GM18867 (cell line): ENCODE measurements around the gene MSL1.

ENCODE experiments used
- ATAC-seq: cut with Tn5 transposase; IDR thresholded peaks from one replicate; pipeline ENCODE4 v1.9.1; 2021; ENCODE audit warnings: mild to moderate bottlenecking, moderate library complexity; ENCODE audit not compliant: unreplicated experiment

Gene MSL1

DNA sequence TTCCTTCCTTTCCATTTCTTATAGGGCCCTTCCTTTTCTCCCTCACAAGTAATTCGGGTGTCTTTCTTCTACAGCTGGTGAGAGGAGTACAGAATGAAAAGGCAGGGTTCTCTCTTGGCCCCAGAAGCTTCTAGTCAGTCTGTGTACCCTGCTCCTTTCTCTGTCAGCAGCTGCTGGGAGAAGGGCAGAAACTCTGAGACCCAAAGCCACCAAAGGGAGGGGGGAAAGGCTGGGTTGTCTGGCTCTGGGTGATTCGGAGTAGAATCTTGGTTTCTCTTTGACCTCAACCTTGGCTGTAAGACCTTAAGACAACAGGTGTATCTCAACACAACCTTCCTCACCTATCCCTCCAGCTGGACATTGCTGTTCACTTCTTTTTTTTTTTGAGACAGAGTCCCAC is 18.1 kb upstream of the MSL1 start:
- no peak for ATAC-seq

DNA sequence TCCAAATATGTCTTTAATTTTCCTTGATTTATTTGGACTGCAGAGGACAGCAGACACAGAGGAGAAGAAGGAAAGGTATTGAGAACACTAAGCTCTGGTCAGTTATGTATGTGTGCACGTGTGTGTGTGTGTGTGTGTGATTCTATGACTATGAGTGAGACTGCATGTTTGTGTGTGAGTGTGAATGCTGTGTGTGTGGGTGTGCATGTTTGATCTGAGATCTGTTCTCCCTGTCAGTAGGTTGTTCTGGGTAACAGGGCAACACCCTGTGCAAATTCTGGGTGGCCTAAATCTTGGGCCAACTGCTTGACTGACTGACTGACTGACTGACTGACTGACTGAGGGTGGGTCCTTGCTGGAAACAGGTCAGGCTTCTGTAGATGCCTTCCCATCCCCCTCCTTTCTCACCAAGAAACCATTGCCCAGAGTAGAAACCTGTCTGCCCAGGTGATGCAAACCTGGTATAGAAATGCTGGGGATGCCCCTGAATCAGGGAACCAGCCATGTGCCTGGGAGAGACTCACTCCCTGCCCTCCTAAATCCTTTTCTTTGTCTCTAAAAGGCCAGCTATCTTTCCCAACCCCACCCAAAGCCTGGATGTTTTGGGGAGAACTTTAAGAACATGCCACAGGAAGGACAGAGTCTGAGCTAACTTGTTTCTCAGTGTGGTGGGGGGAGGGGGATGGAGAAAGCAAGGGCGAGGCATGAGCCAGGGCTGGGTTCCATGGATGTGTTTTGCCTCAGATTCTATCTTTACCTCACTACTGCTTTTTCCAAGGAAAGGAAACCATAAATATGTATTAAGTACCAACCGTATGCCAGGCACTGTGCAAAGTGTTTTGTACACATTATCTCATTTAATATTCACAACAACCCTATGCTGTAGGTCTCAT is 16.9 kb upstream of the MSL1 start:
- ATAC-seq, result no peak

DNA sequence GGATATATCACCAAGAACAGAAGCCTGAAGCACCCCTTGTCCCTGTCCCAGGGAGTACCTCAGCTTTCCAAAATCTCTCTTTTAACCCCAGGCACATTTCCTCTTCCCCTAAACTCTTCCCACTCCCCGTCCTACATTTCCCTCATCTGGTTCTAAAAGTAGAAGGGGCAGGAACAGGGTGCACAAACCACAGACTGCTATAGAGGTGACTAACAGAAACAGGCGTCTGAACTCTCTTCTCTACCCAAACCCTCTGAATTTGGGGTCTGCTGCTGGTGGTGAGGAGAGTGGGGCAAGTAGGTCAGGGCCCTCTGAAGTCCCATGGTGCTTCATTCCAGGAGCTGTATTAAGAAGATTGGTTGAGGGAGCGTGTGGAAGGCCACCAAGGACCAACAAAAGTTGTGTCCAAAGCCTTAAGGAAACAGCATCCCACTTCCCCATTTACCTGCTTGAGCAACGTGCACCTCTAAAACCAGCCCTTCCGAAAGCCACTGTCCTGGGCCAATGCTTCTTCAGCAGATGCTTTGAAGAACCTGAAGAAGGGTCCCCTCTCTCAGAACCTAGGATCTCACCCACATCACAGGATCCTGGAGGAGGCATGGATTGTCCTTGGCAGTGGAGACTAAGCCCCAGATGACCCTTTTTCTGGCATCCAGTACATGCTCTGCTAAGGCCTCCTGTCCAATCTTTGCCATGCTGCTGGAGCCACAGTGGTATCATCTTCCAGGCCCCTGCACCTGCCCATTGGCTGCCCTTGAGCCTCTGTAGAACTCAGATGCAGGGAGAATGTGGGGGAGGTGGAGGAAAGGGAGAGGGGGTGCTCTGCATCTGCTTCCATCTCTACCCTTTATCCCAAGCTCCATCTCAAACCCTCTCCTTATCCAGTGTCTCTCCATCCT is 15.7 kb upstream of the MSL1 start:
- ATAC-seq, result no peak

DNA sequence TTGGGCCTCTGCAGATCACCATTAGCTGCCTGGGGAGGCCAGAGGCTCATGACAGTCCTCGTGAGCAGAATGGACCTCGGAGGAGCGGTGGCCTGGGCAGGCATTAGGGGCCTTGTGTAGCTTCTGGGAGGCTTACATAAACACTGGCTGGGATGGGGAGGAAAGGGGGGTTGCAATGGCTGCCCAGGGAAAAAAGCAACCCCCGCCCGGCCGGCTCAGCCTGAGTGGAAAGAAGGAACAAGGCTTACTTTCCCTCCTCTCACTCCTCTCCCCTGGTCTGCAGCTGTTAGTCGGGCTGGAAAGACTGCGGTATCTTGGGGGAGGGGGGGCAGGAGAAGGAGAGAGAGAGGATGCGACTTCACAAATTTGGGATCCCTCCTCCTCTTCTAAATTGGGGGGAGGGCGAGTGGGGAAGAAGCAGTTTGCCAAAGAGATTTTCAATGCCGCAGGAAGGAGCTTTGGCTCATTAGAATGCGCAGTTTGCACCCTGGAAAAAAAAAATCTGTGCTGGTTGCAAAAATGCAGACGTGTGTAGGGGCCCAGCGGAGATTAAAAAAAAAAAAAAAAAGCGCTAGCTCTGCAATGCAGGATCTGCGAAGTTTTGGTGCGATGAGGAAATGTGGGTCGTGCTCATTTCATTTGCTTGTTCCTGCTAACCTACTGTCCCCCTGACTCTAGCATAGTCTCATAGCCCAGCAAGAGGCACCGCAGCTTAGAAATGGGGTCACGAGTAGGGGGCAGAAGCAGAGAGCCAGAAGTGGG is 14.8 kb upstream of the MSL1 start:
- ATAC-seq, result no peak

DNA sequence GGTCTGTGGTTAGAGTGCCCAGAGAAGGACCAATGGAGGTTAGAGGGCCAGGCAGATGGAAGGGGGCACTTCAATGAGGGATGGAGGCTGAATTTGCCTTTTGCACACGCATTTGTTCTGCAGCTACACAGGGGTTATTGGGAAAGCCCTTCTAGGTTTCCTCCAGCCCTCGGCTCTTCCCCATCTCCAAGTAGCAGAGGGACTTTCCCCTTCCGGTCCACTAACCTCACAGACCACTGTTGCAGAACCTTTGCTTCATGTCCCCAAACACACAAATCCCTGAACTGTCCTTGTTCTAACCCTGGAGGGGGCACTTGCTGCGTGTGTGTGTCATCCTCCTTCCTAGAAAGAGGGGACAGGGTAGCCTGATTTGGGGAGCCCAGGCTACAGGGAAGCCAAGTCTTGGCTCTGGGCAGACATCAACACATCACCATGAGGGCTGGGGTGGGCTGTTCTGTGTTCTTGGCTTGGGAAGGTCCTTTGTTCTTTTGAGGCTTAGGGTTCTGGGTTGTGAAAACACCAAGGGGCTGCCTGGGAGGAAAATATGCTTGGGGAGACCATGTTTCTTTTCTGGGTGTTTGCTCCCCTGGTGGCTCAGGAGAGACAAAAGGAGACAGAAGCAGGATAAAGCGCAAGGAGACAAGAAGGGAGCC is 14.1 kb upstream of the MSL1 start:
- ATAC-seq, result no peak

DNA sequence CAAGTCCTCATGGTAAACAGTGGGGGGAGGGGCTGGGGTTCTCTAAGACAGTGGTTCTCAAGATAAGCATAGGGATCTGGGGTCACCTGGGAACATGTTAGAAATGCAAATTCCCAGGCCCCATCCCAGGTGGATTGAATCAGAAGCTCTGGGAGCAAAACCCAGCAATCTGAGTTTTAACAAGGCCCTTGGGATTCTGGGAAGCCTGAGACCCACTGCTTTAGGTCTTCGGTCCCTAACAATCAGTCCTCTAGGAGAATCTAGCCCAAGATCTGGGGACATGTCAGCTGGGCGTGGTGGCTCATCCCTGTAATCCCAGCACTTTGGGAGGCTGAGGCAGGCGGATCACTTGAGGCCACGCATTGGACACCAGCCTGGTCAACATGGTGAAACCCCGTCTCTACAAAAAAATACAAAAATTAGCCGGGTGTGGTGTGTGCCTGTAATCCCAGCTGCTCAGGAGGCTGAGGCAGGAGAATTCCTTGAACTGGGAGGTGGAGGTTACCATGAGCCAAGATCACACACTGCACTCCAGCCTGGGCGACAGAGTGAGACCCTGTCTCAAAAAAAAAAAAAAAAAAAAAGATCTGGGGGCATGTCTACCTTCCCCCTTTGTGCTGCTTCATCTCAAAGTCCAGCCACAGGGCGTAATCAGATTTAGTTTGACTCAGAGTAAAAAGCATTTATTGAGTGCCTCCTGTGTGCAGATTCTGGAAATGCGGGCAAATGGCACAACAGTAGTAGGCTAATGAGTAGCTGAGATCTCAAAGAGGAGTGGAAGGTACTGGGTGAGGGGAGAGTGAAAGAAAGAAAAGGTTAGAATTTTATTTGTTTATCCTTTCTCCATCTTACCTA is 12.6 kb upstream of the MSL1 start:
- no peak for ATAC-seq

DNA sequence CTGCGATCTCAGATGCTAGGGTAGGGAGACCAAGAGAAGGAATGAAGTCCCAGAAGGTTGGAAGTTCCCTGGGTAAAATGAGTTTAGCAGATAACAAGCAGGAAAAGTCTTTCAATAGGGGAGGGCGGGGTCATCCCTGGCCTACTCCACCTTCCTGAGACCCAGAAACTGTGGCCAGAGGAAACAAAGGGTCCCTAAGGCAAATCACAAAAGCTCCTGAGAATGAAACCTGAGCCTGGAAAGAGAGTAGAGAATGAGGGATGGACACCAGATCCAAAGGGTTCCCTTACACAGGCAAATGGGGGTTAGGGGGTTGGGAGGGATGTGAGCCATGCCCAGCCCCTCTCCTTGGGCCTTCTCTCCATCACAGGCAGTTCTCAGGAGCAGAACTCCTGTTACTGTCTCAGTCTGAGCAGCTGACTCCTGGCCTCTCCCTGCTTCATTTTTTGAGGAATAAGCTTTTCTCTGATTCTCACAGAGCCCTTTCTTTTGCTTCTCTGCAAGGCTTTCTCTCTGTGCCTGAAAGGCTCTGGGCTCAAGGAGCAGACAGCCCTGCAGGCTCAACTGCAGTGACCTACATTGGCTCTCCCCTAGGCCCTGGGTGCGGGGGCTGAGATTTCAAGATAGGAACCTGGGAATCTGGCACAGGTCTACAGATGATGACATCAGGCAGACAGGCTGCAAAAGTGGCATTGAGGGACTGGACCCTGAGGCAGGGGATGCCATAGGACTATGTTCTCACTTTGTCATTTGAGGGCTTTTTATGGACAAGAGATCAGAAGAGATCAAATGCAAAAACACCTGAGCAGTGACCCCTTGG is 11.5 kb upstream of the MSL1 start:
- ATAC-seq, result no peak

DNA sequence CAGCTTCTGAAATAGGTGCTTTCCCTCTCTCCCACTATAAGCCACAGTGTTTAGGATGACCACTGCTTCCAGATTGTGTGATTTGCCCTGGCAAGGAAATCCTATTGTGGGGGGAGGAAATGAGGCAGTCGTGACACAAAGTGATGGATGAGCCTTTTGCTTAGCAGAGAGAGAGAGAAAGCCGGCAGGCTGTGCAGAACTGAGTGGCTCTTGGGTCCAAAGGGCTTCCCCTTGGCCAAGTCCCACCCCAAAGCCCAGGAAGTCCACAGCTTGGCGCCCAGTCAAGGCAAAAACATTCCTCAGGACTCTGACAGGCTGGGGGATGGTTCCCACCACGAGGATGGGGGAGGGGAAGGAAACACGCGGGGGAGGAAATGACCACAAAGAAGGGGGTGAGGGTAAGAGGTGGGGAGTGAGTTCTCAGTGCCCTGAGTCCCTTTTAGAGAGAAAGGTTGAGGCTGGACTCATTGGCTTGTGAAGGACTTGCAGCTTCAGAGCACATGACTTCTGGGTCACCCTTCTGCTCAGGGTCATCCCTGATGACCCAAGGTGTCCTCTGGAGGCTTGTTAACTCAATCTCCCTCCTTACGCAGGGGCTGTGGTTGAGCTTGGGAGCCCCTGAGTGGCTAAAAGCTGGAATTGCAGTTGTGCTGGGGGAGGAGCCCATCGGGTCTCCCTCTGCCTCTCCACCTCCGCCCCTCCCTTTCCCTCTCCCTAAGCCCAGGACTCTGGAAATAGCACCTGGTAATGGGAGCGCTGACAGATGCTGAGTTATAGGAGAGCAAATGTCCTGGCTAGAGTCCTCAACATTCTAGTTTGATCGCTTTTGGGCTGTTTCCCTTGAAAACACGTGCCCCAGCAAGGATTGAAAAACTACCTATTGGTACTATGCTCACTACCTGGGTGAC is 10.3 kb upstream of the MSL1 start:
- ATAC-seq, result peak; percentile 51

DNA sequence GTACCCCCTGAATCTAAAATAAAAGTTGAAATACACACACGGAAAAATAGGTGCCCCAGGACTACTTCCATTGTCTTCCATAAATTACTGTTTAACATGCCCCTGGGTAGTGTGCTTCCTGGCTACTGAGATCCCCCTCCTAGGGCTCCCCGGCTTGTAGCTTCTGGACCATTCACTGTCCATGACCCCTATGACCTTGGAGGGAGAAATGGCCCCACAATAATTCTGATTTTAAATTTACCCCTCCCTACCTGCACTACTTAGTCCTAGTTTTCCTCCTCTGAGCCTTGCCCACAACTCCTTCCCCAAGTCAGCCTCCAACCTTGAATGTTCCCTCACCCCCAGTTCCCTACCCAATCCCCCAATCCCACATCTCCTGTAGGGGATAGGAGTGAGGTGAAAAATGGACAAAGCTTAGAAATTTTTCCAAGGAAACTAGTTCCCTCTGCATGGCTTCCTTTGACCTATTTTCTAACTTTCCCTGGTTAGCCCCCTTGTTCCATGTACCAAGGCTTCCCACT is 9.5 kb upstream of the MSL1 start:
- ATAC-seq, result no peak

DNA sequence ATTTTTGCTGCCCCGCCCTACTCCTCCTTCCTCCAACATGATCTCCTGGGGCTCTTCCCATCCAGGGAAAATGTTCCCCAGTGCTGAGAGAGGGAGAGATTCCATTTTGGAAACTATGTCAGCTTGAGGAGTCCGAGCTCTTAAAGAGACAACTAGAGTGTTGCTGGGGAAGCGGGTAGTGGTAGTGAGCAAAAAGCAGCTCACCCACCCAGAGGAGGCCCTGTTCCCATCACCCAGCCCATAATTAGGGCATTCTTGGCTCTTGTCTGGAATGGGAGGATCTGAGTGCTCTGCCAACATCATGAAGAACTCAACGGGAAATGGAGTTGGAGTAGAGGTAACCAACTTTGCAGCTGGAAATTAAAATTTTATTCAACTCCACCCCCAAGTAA is 9.1 kb upstream of the MSL1 start:
- no peak for ATAC-seq

DNA sequence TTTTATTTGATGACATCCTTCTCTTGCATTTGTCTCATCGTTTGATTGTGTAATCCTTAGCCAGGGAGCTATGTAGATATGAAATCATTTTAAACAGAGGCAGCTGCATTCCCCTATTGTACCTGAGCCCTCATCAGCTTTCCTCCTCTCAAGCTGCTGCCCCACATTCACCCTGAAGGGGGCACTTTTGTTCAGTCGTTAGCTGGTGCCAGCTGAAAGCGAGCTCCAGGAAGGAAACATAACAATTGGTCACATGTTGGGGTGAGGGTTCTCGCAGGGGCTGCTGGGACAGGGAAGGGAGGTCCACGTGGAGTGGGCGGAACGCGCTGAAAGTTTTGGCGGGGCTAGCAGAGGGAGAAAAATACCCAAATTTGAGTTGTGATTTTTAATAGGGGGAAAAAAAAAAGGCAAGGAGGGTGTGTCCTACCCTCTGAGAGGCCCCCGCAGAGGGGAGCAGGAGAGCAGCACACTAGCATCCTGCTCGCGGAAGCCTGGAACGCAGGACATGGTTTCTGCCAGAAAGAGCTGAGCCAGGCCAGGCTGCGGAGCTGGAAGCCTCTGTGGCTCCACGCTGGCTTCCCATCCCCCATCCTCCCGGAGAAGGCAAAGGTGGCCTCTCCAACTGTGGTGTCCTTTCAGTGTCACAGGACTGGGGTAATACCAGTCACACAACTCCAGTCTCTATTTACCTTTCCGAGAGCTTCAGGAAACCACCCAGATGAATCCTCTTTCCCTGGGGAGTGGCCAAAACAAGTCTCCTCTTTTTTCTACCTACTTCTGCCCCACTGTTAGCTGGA is 8.5 kb upstream of the MSL1 start:
- peak; percentile 85 for ATAC-seq

DNA sequence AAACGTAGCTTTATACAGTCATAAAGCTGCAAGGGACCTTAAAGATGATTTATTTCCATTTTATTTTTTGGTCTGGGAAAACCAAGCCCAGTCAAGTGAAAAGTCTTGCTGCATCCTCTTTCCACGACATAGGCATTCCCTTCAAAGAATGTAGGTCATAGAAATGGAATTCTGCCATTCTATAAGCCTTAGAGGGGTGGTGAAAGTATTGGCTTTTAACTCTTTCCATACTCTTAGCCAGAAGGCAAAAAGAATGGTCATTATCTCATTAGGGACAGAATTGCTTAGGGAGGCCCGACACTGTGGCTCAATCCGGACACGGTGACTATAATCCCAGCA is 7.9 kb upstream of the MSL1 start:
- no peak for ATAC-seq

DNA sequence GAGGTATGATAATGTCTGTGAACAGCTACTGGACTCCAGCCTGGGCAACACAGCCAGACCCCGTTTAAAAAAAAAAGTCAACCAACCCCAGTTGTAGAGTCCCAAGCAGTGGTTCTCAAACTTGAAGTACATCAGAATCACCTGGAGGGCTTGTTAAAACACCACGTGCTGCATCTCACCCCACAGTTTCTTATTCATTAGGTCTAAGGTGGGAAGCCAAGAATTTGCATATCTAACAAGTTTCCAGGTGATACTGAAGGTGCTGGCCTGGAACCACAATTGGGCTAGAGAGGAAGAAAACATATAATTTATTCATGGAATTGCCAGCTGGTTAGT is 6.7 kb upstream of the MSL1 start:
- no peak for ATAC-seq

DNA sequence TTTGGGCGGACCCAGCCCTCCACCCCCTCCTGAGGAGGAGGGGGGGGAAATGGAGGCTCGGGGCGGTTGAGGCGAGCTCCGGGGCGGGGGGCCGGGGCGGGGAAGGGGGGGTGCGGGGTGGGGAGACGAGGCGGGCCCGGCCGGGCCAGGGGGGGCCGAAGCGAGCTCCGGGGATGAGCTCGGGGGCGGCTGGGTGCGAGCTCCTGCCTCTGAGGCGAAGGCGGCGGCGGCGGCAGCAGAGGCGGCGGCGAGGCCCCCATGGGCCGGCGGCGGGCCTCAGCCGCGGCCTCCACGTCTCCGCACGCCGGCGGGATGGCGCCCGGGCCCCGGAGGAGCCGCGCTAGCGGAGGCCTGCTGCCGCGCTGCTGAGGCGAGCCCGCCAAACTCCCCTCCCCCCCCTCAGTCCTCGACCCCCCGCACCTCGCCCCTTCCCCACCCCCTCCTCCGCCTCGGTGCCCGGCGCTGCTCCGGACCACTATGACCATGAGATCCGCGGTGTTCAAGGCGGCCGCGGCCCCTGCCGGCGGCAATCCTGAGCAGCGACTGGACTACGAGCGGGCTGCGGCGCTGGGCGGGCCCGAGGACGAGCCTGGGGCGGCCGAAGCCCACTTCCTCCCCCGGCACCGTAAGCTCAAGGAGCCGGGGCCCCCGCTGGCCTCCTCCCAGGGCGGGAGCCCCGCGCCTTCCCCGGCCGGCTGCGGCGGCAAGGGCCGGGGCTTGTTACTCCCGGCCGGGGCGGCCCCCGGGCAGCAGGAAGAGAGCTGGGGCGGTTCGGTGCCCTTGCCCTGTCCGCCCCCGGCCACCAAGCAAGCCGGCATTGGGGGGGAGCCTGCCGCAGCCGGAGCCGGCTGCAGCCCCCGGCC is 596 bp downstream of the MSL1 start:
- peak; percentile 36 for ATAC-seq

DNA sequence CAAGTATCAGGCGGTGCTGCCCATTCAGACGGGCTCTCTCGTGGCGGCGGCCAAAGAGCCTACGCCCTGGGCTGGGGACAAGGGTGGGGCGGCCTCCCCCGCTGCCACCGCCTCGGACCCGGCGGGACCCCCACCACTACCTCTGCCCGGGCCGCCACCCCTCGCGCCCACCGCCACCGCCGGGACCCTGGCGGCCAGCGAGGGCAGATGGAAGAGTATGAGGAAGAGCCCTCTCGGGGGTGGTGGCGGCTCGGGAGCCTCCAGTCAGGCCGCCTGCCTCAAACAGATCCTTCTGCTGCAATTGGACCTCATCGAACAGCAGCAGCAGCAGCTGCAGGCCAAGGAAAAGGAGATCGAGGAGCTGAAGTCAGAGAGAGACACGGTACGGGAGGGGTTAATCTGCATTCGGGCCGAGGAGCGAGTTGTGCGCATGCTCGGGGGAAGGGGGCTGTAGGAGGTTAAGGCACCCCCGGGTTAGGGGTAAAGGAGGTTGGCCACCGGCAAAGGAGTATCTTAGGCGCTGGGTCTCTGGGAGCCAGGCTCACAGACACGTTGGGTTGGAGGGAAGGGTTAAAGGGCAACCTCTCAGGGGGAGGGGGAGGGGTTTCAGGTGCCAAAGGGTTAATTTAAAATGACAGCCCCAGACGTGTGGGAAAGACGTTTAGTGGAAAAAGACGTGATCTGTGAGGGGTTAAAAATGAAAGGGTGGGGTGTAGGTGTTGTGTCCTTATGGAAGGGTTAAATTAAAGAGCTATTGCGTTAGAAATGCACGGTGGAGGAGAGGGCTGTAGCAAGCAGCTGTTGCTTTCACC is 1.4 kb downstream of the MSL1 start:
- peak; percentile 24 for ATAC-seq

DNA sequence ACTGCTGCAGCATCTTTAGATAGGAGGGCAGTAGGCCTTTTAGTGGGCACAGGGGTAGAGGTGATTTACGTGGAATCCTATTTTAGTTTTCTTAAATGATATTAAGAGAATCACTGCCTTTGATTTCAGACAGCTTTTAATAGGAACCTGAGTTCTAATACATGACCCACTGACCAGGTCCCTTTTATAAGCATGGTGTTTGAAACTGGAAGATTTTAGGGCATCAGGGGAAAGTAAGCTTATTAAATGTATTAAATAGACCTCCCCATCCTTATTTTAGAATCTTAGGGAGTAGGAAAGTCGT is 2.0 kb downstream of the MSL1 start:
- no peak for ATAC-seq
